Measurements from ENCODE around the gene EVPLL.
"Not testable (repeated sequence)": the region's sequence is repeated elsewhere in the genome, so short reads cannot be mapped to it uniquely, and the experiment has no call there.

The EVPLL gene

DNA sequence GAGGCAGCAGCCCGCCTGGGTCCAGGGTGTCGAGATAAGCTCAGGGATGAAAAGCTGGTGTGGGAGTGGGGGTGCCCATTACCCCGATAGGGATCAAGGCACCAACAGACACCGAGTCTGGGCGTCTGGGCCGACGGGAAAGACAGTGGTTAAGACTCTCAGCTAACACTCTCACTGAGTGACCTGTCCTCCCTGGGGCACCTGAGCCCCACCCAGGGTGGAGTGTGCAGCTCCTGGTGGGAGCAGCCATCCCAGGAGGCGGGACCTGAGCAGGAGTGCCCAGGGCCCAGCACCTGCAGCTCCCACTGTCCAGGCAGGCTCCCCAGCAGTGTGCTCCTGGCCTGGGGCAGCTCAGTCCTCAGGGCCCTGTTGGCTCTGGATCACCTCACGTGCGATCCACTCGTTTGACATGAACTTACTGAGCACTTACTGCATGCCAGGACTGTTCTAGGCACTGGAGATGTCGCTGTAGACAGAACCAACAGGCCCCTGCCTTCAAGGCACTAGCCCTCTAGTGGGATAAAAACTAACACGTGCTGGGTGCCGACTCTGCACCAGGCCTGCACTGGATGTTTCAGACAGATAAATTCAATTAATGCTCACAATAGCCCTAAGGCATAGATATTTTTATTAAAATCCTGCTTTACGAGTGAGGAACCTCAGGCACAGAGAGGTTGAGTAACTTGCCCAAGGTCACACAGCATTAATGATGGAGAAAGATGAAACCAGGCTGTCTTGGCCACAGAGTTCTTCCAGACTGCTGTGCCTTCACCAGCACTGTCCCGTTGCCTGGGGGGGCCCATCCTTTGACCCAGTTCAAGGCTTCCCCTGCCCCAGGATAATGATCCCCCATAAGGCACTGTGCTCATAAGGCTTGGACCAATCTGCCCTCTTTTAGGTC, 1.9 kb downstream of the EVPLL start:
- DNase-seq, result no peak

DNA sequence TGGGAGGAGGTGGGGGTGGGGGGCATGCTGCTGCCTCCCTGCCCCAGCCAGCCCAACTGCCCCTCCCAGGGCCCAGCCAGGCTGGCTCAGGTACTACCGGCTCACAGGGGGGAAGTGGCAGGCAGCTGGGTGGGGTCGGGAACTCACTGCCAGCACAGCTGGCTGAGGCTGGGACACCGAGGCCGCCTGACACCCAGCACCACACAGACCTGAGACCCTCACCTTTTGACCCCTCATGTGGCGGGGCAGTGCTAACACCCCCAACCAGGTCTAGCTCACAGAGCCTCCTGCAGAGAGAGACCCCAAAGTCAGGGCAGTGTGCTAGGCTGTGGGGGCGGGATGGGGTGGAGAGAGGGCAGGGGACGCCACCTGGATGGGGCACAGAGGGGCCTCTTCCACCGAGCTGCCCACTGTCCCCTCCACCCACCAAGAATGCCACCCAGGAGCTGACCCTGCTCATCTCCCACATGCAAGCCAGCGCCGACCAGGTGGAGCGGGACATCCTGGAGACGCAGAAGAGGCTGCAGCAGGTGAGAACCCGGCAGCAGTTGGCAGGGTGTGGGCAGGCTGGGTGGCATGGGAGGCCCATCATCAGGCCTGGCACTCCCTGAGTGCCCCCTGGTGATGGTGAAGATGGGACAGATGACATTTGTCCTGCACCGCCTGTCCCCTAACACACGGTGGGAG, 3.0 kb downstream of the EVPLL start:
- no peak for DNase-seq

DNA sequence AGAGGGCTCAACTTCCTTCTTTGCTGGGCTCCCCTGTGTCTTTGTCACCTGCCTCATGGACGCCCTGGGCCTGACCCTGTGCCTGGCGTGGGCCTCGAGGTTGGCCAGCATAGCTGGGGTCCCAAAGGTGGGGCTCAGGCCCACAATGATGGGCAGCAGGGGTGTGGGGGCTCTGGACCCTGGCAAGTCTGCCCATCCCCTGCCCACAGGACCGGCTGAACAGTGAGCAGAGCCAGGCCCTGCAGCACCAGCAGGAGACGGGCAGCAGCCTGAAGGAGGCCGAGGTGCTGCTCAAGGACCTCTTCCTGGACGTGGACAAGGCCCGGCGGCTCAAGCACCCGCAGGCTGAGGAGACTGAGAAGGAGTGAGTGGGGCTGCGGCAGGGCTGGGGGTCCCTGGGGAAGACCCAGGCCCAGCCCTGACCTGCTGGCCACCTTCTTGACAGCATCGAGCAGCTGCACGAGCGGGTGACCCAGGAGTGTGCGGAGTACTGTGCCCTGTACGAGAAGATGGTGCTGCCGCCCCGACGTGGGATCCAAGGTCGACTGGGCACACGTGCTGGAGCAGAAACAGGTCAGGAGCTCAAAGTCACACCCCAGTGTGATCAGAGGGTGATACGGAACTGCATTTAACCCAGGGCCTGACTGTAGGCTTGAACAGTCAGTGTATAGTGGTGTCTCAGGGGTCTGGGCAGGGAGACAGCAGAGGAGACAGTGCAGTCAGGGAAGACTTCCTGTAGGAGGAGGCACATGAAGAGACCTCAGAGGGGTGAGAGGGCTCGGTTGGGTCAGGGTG, 3.8 kb downstream of the EVPLL start:
- DNase-seq, result no peak

DNA sequence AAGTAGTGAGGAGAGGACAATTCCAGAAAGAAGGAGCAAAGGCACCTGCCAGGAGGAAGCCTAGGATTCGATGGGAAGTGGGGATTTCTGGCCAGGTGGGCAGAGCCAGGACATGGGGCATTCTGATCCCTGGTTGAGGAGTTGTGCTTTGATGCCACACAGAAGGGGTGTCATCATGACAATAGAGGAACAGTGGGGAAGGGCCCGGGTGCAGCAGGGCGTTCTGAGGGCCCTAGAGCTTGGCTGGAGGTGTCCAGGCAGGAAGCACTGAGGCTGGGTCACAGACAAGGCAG, 4.3 kb downstream of the EVPLL start:
- no peak for DNase-seq

GRCh38 chr17:18382441-18383078, 5.0 kb downstream of the EVPLL start:
- DNase-seq, result no peak

DNA sequence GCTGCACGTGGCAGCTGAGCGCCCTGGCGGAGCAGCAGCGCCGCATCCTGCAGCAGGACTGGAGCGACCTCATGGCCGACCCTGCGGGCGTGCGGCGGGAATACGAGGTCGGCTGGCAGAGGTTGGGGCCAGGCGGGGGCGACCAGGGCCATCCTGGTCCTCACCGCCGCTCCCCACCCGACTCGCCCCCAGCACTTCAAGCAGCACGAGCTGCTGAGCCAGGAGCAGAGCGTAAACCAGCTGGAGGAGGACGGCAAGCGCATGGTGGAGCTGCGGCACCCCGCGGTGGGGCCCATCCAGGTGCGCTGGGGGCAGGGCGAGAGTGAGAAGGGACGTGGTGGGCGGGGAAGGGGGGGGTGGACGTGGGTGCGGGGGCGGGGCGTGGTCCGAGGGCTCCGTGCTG, 5.5 kb downstream of the EVPLL start:
- DNase-seq, result not testable (repeated sequence)

DNA sequence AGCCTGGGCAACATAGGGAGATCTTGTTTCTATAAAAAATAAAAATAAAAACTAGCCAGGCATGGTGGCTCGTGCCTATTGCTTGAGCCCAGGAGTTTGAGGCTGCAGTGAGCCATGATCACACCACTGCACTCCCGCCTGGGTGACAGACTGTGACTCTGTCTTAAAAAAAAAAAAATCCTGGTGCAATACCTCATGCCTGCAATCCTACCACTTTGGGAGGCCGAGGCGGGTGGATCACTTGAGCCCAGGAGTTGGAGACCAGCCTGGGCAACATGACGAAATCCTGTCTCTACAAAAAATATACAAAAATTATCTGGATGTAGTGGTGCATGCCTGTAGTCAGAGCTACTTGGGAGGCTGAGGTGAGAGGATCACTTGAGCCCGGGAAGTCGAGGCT, 6.7 kb downstream of the EVPLL start:
- DNase-seq, result not testable (repeated sequence)

- not testable (repeated sequence) for DNase-seq
Measured at GRCh38 chr17:18387583-18387982, 10.0 kb downstream of the EVPLL start.

- DNase-seq, result not testable (repeated sequence)
Measured at GRCh38 chr17:18388266-18388665, 10.7 kb downstream of the EVPLL start.

DNA sequence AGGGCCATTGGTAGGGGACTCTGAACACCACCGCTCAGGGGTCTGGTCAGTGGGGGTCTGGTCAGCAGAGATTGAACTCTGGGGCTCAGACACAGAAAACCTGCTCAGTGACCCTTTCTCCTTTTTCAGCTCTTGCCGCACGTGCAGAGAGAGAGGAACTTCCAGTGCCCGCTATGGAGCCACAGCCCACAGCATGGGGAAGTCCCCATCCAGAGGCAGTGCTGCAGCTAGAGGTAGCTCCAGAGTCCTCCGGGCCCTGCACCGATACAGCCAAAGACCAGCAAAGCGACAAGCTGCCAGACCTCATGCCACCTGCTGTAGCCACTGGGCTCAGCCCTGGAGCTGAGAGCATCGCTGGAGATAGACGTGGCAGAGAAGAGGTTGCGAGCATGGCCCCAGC, 11.2 kb downstream of the EVPLL start:
- DNase-seq, result not testable (repeated sequence)

DNA sequence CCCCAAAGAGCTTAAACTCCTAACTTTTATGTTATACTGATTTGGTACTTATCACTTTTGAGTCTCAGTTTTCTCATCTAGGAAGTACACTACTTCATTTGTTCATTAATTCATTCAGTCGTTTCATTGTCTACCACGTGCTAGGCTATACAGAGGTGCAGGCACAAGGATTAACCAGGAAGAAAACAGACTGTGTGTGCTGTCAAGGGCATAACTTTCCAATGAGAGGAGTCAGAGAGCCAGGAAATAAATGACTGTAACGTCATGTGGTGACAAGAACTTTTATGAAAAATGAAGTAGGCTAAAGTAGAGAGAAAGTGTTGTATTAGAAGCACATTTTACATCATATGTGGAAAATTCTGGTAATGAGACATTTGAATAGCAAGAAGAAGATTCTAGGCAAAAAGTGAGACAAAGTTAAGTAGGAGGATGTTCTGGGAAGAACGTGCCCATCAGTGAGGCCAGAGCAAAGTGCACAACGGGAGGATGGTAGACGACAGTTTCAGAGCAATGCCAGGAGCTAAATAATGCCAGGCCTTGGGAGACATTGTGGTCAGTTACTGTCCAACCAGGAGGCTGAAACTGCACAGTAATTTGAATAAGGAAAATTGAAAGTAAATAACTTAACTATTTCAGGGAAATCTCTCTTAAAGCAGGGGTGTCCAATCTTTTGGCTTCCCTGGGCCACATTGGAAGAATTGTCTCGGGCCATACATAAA, 24.5 kb downstream of the EVPLL start:
- DNase-seq, result not testable (repeated sequence)

DNA sequence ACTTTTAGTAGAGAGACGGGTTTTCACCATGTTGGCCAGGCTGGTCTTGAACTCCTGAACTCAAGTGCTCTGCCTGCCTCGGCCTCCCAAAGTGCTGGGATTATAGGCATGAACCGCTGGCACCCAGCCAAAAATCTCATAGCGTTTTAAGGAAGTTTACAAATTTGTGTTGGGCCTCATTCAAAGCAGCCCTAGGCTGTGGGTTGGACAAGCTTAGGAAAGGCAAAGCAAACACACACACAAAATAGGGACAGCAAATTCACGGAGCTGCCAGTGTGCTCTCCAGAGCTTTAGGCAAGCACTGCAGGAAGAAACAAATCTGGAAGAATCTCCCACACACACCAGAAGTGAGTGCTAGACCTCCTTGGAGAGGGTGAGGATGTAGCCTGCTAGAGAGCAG, 25.6 kb downstream of the EVPLL start:
- DNase-seq, result not testable (repeated sequence)

DNA sequence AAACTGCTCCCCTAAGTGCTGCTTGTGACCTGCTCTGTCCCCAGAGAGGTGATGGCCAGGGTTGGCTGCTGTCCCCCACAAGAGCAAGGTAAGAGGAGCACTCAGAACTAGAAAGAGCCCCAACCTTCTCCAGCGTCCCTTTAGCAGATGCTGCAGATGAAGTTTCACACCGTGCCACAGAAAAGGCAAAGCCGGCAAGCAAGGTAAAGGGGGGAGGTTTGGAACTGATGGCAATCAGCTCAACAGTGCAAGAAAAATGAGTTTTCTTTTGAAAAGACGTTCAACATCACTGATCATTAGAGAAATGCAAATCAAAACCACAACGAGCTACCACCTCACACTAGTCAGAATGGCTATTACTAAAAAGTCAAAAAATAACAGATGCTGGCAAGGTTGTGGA, 26.0 kb downstream of the EVPLL start:
- not testable (repeated sequence) for DNase-seq

DNA sequence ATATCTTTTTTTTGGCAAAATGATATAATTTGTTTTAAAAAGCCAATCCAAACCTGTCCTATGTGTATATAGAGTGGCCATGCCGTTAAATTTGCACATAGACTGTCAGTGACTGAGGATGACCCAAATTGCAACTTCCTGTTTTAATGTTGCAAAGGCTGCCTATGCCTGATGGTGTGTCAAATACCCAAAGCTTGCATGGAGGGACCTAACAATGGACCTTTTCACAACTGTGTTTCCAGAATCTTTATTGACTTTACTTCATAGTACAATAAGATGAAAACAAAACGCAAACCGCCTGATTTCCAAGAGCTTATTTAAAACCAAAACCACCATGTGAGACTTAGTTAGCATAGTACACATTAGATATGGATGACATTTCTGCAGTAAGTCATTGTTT, 31.3 kb downstream of the EVPLL start:
- DNase-seq, result not testable (repeated sequence)

DNA sequence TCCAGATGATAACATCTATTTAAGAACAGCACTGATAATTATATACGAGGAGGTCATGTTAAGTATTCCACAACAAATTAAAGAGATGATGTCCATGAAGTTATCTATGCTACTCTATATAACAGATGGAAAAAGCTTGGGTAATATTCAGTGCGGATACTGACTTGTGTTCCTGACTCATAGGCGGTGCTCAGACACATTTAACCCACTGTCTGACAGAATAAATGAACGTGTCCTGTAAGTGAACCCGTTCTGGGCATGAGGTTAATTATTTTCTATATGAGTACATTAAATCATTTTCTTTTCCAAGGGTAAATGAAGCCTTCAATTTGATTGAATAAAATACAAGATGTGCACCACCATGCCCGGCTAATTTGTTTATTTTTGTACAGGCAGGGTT, 31.7 kb downstream of the EVPLL start:
- not testable (repeated sequence) for DNase-seq

- DNase-seq, result peak; percentile 28
Measured at GRCh38 chr17:18410736-18411135, 33.2 kb downstream of the EVPLL start.

- peak; percentile 58 for DNase-seq
Measured at GRCh38 chr17:18411377-18411864, 33.8 kb downstream of the EVPLL start.

GRCh38 chr17:18412001-18412538, 34.5 kb downstream of the EVPLL start:
- not testable (repeated sequence) for DNase-seq

- DNase-seq, result not testable (repeated sequence)
Measured at GRCh38 chr17:18421521-18421920, 43.9 kb downstream of the EVPLL start.

DNA sequence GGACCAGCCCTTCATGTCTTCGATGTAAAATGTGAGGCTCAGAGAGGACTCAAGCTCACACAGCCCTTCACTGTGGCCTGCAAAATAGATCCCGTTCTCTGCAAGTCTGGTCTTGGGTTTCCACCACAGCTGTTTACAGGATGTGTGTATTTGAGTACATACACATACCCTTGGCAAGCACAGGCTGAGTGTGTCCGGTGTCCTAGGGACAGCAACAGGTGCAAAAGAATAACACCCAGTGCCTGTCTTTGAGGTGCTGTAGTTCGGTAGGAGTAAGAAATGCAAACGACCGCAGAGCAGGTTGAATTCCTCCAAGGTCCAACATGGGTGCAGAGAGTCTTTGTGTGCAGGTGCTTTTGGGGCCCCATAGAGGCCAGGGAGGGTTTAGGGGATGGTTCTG, 44.9 kb downstream of the EVPLL start:
- DNase-seq, result not testable (repeated sequence)

DNA sequence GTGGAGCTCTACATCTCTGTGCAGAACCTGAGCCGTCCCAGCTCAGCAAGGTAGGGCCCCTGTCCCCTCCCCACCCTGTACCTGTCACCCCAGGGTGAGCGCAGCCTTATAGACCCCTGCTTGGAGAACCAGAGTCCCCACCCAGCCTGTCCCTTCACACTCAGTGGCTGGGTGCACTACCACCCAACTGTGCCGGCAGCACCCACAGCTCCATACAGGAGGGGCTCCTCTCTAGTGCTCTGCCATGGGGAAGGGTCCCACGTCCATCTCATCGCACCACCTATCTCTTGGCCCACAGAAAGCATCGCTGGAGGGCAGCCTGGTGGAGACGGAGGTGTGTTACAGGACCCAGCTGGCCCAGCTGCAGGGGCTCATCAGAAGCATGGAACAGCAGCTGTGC, 45.4 kb downstream of the EVPLL start:
- not testable (repeated sequence) for DNase-seq
